Measurements from ENCODE around the gene GSTM3.

- TF ChIP-seq CTCF (IDR thresholded peaks at IDR 0.05) (no peak), POLR2A (IDR thresholded peaks at IDR 0.05) (no peak), POLR2AphosphoS5 (IDR thresholded peaks at IDR 0.05) (no peak)
Observed at GRCh38 chr1:109764561-109765482, 24.0 kb upstream of the GSTM3 start.
